Liver (tissue), 3 donors: ENCODE data around the gene CLEC3B.

ENCODE experiments used
- EGR1 ChIP-seq, 2 donors: IDR thresholded peaks; 2 replicates each; pipeline ENCODE4 v1.6.1; 2016 to 2018; ENCODE audit warnings: antibody characterized with exemption in 2 of 2, low read depth in 2 of 2
- FOXA1 ChIP-seq: IDR thresholded peaks from 2 replicates; pipeline ENCODE4 v1.6.1; 2016; ENCODE audit warnings: antibody characterized with exemption
- GABPA ChIP-seq, 2 donors: IDR thresholded peaks in 1 of 2; conservative IDR thresholded peaks in 1 of 2; 2 replicates each; pipeline ENCODE4 v1.6.1; 2016; ENCODE audit warnings: antibody characterized with exemption in 2 of 2, mild to moderate bottlenecking in 1 of 2, moderate library complexity in 1 of 2
- HNF4A ChIP-seq, 2 donors: conservative IDR thresholded peaks; 2 replicates each; pipeline ENCODE4 v1.6.1; 2016; ENCODE audit warnings: antibody characterized with exemption in 2 of 2, mild to moderate bottlenecking in 2 of 2
- JUND ChIP-seq, 2 donors: IDR thresholded peaks; 2 replicates each; pipeline ENCODE4 v1.6.1; 2016; ENCODE audit warnings: antibody characterized with exemption in 2 of 2
- SP1 ChIP-seq: IDR thresholded peaks from 2 replicates; pipeline ENCODE4 v1.6.1; 2018; ENCODE audit warnings: antibody characterized with exemption, mild to moderate bottlenecking
- TAF1 ChIP-seq: conservative IDR thresholded peaks from 2 replicates; pipeline ENCODE4 v1.6.1; 2016; ENCODE audit warnings: antibody characterized with exemption, mild to moderate bottlenecking
- YY1 ChIP-seq: IDR thresholded peaks from 2 replicates; pipeline ENCODE4 v1.6.1; 2016; ENCODE audit warnings: antibody characterized with exemption, mild to moderate bottlenecking
- TF ChIP-seq, protein P1 (sequence below): fragments of 150-350 bp; IDR thresholded peaks from 2 replicates; pipeline ENCODE4 v1.5.1; 2017; ENCODE audit warnings: improper control_type of control experiment, low read depth, low read length; ENCODE audit not compliant: missing input control
- TF ChIP-seq, protein P2 (sequence below): IDR thresholded peaks from 2 replicates; pipeline ENCODE4 v1.6.1; 2016; ENCODE audit warnings: antibody characterized with exemption
- TF ChIP-seq, protein P3 (sequence below): IDR thresholded peaks from 2 replicates; pipeline ENCODE4 v1.6.1; 2016; ENCODE audit warnings: antibody characterized with exemption, mild to moderate bottlenecking
- TF ChIP-seq, protein P4 (sequence below): IDR thresholded peaks from 2 replicates; pipeline ENCODE4 v1.6.1; 2016; ENCODE audit warnings: antibody characterized with exemption
- donor health status: healthy.
- donor health status: healthy.

DNA sequence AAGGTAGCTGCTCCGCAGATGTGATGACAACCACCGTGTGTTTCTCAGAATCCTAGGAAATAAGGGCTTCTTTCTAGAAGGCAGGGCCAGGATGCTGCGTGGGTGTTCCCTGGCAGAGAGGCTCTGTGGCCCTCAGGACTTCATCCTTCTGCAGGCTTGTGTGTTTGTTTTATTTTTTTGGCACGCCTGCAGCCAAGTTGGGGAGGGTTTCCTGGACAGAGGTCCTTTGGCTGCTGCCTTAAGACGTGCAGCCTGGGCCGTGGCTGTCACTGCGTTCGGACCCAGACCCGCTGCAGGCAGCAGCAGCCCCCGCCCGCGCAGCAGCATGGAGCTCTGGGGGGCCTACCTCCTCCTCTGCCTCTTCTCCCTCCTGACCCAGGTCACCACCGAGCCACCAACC is at the start of gene CLEC3B:
- TF ChIP-seq, protein P1, sequence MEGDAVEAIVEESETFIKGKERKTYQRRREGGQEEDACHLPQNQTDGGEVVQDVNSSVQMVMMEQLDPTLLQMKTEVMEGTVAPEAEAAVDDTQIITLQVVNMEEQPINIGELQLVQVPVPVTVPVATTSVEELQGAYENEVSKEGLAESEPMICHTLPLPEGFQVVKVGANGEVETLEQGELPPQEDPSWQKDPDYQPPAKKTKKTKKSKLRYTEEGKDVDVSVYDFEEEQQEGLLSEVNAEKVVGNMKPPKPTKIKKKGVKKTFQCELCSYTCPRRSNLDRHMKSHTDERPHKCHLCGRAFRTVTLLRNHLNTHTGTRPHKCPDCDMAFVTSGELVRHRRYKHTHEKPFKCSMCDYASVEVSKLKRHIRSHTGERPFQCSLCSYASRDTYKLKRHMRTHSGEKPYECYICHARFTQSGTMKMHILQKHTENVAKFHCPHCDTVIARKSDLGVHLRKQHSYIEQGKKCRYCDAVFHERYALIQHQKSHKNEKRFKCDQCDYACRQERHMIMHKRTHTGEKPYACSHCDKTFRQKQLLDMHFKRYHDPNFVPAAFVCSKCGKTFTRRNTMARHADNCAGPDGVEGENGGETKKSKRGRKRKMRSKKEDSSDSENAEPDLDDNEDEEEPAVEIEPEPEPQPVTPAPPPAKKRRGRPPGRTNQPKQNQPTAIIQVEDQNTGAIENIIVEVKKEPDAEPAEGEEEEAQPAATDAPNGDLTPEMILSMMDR, result no peak
- TF ChIP-seq JUND (IDR thresholded peaks at IDR 0.05) (no peak), YY1 (no peak), TAF1 (no peak), HNF4A (conservative IDR thresholded peaks at IDR 0.05) (no peak), SP1 (no peak), EGR1 (IDR thresholded peaks at IDR 0.05; ENCODE audit: low read depth in 2 of 2) (no peak), GABPA (IDR thresholded peaks at IDR 0.05 in 1 of 2, conservative IDR thresholded peaks at IDR 0.05 in 1 of 2) (no peak), FOXA1 (no peak)
- TF ChIP-seq, protein P2, sequence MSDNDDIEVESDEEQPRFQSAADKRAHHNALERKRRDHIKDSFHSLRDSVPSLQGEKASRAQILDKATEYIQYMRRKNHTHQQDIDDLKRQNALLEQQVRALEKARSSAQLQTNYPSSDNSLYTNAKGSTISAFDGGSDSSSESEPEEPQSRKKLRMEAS, result no peak
- TF ChIP-seq, protein P3, sequence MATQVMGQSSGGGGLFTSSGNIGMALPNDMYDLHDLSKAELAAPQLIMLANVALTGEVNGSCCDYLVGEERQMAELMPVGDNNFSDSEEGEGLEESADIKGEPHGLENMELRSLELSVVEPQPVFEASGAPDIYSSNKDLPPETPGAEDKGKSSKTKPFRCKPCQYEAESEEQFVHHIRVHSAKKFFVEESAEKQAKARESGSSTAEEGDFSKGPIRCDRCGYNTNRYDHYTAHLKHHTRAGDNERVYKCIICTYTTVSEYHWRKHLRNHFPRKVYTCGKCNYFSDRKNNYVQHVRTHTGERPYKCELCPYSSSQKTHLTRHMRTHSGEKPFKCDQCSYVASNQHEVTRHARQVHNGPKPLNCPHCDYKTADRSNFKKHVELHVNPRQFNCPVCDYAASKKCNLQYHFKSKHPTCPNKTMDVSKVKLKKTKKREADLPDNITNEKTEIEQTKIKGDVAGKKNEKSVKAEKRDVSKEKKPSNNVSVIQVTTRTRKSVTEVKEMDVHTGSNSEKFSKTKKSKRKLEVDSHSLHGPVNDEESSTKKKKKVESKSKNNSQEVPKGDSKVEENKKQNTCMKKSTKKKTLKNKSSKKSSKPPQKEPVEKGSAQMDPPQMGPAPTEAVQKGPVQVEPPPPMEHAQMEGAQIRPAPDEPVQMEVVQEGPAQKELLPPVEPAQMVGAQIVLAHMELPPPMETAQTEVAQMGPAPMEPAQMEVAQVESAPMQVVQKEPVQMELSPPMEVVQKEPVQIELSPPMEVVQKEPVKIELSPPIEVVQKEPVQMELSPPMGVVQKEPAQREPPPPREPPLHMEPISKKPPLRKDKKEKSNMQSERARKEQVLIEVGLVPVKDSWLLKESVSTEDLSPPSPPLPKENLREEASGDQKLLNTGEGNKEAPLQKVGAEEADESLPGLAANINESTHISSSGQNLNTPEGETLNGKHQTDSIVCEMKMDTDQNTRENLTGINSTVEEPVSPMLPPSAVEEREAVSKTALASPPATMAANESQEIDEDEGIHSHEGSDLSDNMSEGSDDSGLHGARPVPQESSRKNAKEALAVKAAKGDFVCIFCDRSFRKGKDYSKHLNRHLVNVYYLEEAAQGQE, result no peak
- TF ChIP-seq, protein P4, sequence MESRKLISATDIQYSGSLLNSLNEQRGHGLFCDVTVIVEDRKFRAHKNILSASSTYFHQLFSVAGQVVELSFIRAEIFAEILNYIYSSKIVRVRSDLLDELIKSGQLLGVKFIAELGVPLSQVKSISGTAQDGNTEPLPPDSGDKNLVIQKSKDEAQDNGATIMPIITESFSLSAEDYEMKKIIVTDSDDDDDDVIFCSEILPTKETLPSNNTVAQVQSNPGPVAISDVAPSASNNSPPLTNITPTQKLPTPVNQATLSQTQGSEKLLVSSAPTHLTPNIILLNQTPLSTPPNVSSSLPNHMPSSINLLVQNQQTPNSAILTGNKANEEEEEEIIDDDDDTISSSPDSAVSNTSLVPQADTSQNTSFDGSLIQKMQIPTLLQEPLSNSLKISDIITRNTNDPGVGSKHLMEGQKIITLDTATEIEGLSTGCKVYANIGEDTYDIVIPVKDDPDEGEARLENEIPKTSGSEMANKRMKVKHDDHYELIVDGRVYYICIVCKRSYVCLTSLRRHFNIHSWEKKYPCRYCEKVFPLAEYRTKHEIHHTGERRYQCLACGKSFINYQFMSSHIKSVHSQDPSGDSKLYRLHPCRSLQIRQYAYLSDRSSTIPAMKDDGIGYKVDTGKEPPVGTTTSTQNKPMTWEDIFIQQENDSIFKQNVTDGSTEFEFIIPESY, result no peak
